SW480 (cell line): ENCODE results near the gene CELF5.
"Not testable (repeated sequence)": the region's sequence is repeated elsewhere in the genome, so short reads cannot be mapped to it uniquely, and the experiment has no call there.

ENCODE experiments used
- DNase-seq: peaks from one replicate; pipeline ENCODE4 v3.0.0-alpha.2; 2016; ENCODE audit warnings: low spot score

Gene CELF5

GRCh38 chr19:3274245-3274941 lies 49.9 kb downstream of the CELF5 start:
- no peak for DNase-seq

- no peak for DNase-seq
These were observed 50.6 kb downstream of the CELF5 start for GRCh38 chr19:3274942-3275582.

- DNase-seq = peak; percentile 85
These were observed 51.3 kb downstream of the CELF5 start for GRCh38 chr19:3275583-3276340.

GRCh38 chr19:3276341-3276799 lies 51.9 kb downstream of the CELF5 start:
- DNase-seq = peak; percentile 90

GRCh38 chr19:3277649-3278048 lies 53.2 kb downstream of the CELF5 start:
- no peak for DNase-seq

GRCh38 chr19:3278294-3278693 lies 53.8 kb downstream of the CELF5 start:
- no peak for DNase-seq

- no peak for DNase-seq
These were observed 54.3 kb downstream of the CELF5 start for GRCh38 chr19:3278749-3279148.

- DNase-seq = no peak
These were observed 54.8 kb downstream of the CELF5 start for GRCh38 chr19:3279306-3279705.

GRCh38 chr19:3281026-3281425 lies 56.6 kb downstream of the CELF5 start:
- DNase-seq = no peak

GRCh38 chr19:3282155-3282554 lies 57.7 kb downstream of the CELF5 start:
- no peak for DNase-seq

GRCh38 chr19:3282564-3282963 lies 58.1 kb downstream of the CELF5 start:
- no peak for DNase-seq

- no peak for DNase-seq
These were observed 58.8 kb downstream of the CELF5 start for GRCh38 chr19:3283246-3283751.

- DNase-seq = no peak
These were observed 59.6 kb downstream of the CELF5 start for GRCh38 chr19:3283886-3284657.

GRCh38 chr19:3284759-3285646 lies 60.5 kb downstream of the CELF5 start:
- DNase-seq = peak; percentile 81

GRCh38 chr19:3285647-3286176 lies 61.3 kb downstream of the CELF5 start:
- peak; percentile 47 for DNase-seq

- no peak for DNase-seq
These were observed 63.4 kb downstream of the CELF5 start for GRCh38 chr19:3287814-3288213.

GRCh38 chr19:3288437-3288836 lies 64.0 kb downstream of the CELF5 start:
- not testable (repeated sequence) for DNase-seq

GRCh38 chr19:3289971-3290569 lies 65.6 kb downstream of the CELF5 start:
- DNase-seq = no peak

- not testable (repeated sequence) for DNase-seq
These were observed 66.4 kb downstream of the CELF5 start for GRCh38 chr19:3290858-3291257.

- no peak for DNase-seq
These were observed 67.2 kb downstream of the CELF5 start for GRCh38 chr19:3291644-3292043.
